Femur (tissue), 1 donor: ENCODE results near the gene ACADS.

Source experiments
- DNase-seq: peaks from one replicate; pipeline ENCODE4 v3.0.0-alpha.2; 2017

Gene ACADS

DNA sequence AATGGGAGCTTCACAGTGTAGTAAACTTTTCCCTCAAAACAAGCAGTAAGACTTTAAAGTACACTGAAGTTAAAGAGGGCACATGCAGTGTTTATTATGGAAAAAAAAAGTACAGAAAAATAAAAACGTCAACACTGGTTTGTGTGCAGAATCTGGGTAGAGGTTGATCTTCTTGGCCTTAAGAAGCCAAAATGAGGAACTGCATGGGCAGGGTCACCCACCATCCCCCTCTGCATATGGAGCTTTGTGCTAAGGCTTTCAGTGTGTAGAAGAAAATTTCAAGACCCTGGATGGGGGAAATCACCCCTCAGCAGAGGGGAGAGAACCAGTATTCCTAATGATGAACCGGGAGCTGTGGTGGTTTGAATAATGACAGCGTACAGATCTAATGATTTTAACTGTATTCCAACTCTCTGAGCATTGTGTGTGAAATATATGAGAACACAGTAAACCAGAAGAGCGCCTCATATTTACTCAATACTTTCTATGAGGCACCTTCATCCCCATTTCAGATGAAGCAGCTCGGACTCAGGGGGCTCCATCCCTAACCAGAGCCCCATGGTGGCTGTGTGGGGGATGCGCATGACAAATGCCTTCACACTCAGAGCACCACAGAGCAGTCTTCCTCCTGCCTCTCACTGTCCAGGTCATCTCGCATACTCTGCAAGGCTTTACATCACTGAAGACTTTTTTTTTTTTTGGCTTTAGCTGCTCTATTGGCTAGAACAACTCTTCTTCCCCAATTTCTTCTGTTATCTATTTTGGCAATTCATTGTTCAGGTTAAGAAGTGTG, 33.4 kb downstream of the ACADS start:
- DNase-seq: no peak

DNA sequence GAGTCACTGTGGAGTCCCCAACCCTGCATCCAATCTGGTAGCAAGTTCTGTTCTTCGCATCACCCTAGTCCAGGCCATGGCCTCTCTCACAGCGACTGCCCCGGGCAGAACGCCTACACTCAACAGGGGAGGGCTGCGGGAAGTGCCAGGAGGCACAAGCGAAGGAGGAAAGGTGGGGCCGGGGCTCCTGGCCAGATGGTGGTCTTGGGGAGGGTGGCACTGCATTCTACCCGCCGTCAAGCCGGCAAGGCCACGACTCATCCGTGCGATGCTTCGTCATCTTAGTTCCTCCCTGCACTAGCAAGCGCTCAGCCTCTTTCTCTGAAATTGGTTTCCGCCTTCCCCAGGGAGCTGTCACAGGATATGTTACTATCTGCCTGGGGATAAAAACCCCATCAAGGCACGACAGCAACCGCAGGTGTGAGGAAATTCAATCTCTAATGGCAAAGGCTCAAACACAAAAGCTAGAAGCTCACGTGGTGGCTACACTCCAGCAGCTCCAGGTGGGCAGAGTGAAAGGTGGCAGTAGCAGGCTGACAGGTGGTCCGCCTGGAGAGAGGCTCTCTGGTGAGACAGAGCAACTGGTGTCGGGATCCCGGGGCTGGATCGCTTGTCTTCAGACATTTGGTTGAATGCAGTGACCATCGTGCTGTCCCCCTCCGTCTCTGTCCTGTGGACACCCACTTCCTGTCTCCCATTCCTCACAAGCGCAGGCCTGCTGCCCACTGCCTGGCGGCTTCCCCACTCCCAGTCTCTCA, 34.1 kb downstream of the ACADS start:
- DNase-seq: no peak

DNA sequence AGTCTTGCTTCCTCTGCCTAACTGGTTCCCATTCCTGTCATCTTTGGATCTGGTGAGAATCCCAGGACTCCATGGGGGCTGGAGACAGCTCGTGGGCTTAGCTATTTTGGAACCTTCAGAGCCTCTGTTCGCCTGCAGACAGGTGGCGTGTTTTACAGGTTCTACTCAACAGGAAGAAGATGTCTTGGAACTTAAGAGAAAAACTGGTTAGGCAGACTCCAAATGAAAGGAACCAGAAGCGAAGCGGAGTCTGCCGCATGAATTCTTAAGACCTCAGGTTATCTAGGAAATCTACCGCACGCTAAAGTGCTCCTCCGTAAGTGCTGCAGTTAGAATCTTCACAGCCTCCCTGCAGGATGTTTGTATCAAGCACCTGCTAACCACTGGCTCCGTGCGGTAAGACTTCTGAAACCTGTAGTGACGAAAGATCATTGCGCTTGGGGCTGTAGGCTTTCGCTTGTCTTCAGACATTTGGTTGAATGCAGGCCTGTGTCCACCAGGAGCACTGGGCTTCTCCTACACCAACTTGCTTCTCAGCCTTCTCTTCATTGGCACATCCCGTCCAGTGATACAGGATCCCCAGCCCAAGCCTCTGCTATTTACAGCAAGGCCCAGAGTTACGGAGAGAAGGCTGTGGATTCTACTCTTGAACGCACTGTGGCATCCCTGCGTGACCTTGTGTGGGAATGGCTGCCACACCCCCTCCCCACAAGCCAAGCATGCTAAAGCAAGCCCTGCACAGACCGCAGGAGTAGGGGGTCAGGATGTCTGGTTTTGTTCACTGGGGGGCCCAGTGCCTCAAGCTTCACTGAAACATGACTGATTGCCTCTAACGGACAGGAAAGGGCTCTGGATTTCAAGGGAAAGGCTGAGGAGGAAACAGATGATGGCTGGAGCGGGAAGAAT, 35.0 kb downstream of the ACADS start:
- DNase-seq: no peak

DNA sequence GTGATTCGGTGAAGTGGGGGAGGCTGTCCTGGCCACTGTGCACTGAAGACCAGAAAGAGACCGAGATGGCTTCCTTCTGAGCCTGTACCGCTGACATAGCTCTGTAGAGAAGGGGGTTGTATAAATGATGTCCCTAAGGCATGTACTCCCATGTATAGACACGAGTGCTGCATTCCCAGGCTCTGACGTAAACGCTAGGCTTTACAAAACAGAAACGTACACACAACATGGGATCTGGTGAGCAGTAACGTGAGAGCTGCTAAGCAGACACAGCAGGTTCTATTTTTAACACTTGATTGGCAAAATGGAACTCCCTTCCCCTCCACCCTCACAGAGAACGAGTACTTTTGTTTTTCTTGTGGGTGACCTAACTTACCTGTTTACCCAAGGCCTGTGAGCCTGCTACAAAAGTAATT, 35.9 kb downstream of the ACADS start:
- peak; percentile 83 for DNase-seq

DNA sequence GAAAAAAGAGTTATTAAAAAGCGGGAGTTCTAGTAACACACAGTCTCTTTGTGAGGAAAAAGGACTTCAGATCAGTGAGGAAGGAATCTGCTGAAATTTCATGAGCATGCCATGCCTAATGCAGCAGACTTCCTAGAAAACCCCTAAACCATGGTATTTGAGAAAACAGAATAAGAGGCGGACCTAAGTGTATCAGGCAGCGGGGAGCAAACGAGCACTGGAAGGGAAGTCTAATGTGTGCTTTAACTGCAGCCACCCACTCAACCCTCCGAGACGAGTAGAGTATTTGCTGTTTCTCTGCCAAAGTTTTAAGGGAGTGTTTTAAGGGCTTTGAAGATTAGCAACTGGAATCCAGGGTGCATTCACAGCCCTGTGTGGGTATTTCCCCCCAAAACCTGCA, 36.5 kb downstream of the ACADS start:
- peak; percentile 47 for DNase-seq

DNA sequence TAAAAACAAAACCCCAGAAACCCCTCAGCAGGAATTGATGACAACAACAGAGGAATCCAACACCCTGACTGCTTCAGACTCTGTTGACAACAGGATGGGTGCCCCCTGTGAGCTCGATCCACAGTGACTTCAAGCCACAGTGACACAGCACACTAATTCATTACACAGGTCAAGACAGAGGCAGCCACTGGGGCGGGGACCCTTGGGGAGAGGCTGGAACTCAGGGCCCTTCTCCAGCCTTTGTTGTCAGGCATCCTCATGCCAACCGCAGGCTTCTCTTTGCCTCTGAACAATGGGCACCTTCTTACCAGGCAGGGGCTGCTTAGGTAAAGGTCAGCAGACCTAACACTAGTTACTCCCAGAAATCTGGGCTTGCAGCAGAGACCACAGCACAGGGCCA, 37.6 kb downstream of the ACADS start:
- no peak for DNase-seq

DNA sequence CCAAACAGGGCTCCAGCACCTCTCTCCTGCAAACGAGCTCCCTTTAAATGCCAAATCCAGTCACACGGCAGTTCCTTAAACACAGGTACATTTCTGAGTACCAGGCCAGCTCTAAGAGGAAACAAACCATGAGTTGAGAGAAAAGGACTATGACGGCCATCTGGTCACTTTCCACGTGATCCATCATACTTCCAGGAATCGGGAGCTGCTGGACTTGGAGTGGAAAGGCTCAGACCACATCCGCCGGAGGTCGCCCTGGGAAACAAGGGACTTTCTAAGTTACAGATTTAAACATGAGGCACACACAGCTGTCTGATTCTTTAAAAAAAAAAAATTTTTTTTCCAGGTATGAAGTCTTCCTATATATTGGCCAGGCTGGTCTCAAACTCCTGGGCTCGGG, 39.2 kb downstream of the ACADS start:
- no peak for DNase-seq

DNA sequence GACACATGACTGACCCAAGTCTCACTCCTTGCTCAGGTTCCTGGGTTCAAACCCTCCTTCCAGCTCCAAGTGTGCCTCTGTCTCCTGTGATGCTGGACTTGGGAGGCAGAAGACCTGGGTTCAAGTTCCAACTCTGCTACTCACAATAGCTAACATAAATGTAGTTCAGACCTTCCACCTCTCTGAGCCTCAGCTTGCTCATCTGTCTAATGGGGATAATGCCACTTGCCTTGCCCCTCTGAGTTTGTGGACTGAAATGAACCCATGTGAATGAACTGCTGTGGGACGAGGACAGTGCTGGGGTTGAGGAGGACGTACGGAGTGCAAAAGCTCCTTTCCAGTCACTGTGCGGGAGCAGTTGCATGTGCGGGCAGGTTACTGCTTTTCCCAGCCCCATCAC, 40.9 kb downstream of the ACADS start:
- no peak for DNase-seq

DNA sequence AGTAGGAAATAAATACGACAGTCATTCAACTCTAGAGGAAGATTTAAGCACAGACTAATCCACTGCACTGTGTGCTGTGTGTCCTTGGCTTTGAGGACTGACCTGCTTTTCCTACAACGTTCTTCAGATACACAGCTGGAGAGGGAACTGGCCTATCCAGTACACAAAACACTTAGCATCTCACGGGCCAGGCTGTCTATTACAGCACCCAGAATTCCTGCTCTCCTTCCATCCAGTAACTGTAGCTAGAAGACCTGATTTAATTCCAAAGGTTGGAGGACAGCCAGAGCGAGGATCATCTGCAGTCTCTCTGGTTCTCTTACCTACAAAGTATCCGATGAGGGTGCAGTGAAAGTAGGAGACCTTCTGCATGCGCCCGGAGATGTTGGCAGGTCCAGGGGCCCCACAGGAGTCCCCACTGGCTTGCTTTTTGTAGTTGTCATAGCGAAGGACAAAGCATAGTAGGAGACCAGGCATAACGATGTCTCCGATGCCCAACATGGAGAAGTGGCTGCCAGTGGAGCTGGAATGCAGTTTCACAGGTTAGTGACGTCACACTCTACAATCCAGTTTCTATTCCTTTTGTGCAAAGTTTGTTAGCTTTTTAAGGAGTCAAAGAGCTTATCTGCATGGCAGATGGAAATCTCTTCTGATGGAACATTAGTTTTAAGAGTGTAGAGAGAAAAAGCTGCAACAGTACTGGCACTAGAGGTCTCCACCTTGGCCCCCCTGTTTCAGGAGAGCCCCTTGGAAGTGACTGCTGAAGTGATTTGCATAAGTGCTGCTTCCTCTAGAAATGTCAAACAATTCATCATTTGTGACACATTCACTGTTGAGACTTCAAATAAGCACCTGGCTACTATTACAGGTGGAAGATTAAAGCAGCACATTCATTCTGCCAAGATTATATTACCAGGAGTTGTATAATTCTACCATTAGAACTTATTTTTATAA, 41.7 kb downstream of the ACADS start:
- no peak for DNase-seq

DNA sequence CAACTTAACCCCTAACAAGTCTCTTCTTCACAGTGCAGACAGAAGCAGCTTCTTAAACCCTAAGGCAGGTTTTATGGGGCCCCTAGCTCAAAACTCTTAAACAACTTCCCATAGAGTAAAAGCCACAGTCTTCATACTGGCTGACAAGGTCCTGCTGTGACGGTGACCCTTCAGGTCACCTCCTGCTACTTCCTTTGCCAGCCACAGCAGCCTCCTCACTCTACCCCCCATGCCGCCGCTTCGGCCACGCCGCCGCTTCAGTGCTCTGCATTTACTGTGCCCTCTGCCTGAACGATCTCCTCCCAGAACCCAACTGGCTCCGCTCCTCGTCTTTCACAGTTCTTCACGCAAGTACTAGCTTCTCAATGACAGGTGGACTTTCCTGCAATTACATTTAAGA, 45.5 kb downstream of the ACADS start:
- no peak for DNase-seq

DNA sequence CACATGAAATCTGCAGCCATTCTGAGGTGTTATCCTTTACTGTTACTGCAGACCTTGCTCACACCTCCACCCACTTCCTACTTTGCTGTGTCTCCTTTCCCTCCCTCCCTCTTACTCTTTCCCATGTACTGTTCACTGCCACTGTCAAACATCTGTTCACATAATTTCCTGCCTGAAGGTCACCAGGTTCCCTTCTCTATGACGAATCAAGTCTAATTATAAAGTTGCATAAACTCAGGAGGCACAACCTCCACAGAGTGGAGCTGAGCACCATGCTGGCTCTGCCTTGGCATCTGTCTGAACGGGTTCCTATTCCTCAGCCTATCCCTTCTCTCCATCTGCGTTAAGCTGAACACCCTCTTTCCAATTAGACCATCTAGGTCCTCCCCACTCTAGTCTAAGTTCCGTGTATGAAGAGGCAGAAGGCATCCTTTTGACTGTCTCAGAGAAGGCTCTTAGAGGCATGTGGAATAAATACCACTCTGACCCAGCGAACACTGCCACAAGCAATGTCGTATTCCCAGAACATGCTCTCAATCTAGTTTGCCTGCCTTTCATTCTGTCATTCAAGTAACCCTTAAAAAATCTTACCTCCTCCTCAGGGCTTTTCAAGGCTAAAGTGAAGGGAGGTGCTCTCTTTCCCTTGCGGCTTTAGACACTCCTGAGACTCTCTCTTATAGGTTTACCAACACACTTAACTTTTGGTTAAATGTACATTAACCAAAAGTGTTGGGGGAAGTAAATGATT, 48.7 kb downstream of the ACADS start:
- DNase-seq: no peak

DNA sequence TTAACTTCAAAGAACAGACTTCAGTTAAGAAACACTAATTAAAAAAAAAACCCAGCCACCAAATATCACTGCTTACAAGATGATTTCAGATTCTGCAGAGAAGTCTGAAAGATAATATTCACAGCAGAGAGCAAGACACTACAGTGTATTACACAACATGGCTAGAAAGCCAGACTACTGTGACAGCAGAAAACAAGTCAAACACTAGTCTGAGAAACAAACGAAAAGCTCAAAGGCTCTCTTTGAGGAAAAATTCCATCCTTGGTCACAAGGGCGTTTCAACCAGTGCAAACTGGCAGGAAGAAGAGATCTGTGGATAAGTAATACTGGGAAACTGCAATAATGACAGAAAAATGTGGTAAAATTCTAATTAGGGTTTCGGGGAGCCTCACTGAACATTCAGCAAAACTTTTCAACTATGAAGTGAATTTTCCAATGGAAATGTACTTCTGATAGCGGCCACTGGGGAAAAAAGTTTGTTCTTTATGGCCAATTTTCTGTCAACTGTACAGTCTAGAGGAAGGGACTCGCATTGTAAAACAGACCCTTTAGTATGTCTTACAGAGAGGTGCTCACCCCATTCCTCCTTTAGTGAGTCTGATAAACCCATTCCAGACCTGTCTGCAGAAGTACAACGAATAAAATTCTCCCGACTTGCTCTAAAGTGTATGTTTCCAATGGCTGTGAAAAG, 50.4 kb downstream of the ACADS start:
- DNase-seq: no peak

DNA sequence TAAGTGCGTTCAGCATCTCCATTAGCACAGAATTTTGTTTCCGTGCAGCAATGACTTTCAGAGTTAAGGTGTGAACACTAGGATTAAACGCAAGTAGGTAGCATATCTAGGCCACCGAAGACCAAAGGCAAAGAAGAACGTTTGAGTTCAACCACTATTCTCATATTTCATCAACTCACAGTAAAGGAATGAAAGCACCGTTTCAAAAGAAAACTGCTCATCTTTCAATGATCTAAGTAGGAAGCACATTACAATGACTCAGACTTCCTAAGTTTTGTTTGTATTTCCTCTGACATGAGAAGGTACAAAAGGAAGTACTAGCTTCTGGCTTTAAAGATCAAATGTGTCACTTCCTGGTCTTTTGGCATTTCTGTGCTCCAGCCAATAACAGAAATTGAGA, 57.6 kb downstream of the ACADS start:
- DNase-seq: no peak

DNA sequence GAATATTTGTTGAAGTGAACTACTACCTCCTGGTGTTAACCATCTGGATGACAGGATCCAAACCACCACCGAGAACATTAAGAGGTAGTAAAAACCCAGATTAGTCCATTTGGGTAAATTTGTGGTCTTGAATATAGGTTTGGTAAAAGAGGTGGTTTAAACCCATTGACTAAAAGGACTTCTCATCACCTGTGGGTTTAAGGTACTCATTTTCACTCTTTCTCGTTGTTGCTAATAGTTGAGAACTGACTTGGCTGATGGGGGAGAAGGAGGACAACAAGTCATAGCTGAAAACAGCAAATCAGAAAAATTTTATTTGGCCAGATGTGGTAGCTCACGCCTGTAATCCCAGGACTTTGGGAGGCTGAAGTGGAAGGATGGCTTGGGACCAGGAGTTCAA, 59.2 kb downstream of the ACADS start:
- DNase-seq: no peak

DNA sequence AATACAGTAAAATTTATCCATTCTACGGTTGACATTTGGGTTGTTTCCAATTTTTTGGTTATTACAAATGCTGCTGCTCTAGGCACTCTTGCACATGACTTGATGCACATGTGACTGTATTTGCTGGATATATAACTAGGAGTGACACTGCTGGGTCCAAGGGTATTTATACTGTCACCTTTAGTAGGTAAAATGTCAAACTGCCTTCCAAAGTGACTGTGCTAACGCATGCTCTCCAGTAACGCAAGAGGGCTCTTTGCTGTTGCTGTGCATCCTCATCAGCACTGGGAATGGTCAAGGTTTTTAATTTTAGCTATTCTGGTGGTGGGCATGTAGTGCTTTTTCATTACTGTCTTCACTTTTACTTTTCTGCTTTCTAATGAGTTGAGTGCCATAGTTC, 62.3 kb downstream of the ACADS start:
- DNase-seq: no peak
